Osteoblast (primary cell): ENCODE data around the gene CELA1. TPM values are rescaled to one million over a fixed set of nuclear protein-coding genes. Genes with fewer than 3 reads are reported as not detected.
A peak's percentile ranks its signal among the peaks of the same experiment; 100 is the strongest.

ENCODE experiments used
- DNase-seq: peaks from one replicate; pipeline ENCODE4 v3.0.0; 2011; ENCODE audit warnings: low spot score, mixed read lengths; ENCODE audit not compliant: insufficient read length; ENCODE audit errors: missing footprints
- H2AFZ ChIP-seq: 2 replicates; pipeline ENCODE4 v1.6.0; 2011; ENCODE audit warnings: mild to moderate bottlenecking, low read length
- H3K27ac ChIP-seq: 2 replicates; pipeline ENCODE4 v1.5.1; 2011; ENCODE audit warnings: mild to moderate bottlenecking, low read depth, low read length, moderate library complexity
- H3K27me3 ChIP-seq: 2 replicates; pipeline ENCODE4 v1.6.0; 2012; ENCODE audit warnings: mild to moderate bottlenecking, control low read depth, inconsistent platforms, low read length, moderate library complexity; ENCODE audit not compliant: insufficient read depth
- H3K36me3 ChIP-seq: 2 replicates; pipeline ENCODE4 v1.5.1; 2011; ENCODE audit warnings: mild to moderate bottlenecking, low read length, control low read depth, moderate library complexity; ENCODE audit not compliant: insufficient read depth
- H3K4me1 ChIP-seq: 2 replicates; pipeline ENCODE4 v1.5.1; 2011; ENCODE audit warnings: mild to moderate bottlenecking, low read length, control low read depth, moderate library complexity; ENCODE audit not compliant: insufficient read depth
- H3K4me2 ChIP-seq: 2 replicates; pipeline ENCODE4 v1.6.0; 2011; ENCODE audit warnings: mild to moderate bottlenecking, low read length; ENCODE audit not compliant: insufficient read depth
- H3K4me3 ChIP-seq: fragments of 200-600 bp; sonication (generic); 3 replicates; pipeline ENCODE4 v1.5.1; 2012; ENCODE audit warnings: mild to moderate bottlenecking, low read length, inconsistent platforms; ENCODE audit not compliant: insufficient read depth
- H3K79me2 ChIP-seq: 2 replicates; pipeline ENCODE4 v1.6.0; 2012; ENCODE audit warnings: mild to moderate bottlenecking, low read length, control low read depth, inconsistent platforms; ENCODE audit not compliant: insufficient read depth
- H3K9me3 ChIP-seq: 2 replicates; pipeline ENCODE4 v1.5.1; 2011; ENCODE audit warnings: low read depth, low read length, control low read depth
- H4K20me1 ChIP-seq: 2 replicates; pipeline ENCODE4 v1.6.0; 2012; ENCODE audit warnings: mild to moderate bottlenecking, low read length, control low read depth; ENCODE audit not compliant: insufficient read depth
- total RNA-seq: library from RNA; depleted of rRNA; stranded (reverse); fragments of >200 nt; gene quantifications from 2 replicates; pipeline ENCODE4 v1.2.3, GENCODE V29; 2012
- TF ChIP-seq, protein P1 (sequence below): IDR thresholded peaks from 2 replicates; pipeline ENCODE4 v1.5.1; 2011; ENCODE audit warnings: mild to moderate bottlenecking, low read depth, low read length, moderate library complexity; ENCODE audit errors: extremely low read depth

CELA1 gene
- total RNA-seq, 1 donor = not detected

DNA sequence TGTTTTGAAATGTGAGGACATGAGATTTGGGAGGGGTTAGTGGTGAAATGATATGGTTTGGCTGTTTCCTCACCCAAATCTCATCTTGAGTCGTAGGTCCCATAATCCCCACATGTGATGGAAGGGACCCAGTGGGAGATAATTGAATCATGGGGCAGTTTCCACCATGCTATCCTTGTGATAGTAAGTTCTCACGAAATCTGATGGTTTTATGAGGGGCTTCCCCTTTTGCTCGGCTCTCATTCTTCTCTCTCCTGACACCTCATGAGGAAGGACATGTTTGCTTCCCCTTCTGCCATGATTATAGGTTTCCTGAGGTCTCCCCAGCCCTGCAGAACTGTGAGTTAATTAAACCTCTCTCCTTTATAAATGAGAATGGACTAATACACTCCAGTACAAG lies 26.7 kb upstream of the CELA1 start:
- H3K9me3 ChIP-seq = no peaks in the 10 kb centered on the region
- peaks cover 30% of the 10 kb centered on the region for H3K4me1 ChIP-seq
- no peak overlapping the region for H3K4me3 ChIP-seq
- H4K20me1 ChIP-seq = no peaks in the 10 kb centered on the region
- no peaks in the 10 kb centered on the region for H3K36me3 ChIP-seq
- H3K4me2 ChIP-seq = no peak overlapping the region
- no peak overlapping the region for H2AFZ ChIP-seq
- no peak for DNase-seq
- TF ChIP-seq, protein P1, sequence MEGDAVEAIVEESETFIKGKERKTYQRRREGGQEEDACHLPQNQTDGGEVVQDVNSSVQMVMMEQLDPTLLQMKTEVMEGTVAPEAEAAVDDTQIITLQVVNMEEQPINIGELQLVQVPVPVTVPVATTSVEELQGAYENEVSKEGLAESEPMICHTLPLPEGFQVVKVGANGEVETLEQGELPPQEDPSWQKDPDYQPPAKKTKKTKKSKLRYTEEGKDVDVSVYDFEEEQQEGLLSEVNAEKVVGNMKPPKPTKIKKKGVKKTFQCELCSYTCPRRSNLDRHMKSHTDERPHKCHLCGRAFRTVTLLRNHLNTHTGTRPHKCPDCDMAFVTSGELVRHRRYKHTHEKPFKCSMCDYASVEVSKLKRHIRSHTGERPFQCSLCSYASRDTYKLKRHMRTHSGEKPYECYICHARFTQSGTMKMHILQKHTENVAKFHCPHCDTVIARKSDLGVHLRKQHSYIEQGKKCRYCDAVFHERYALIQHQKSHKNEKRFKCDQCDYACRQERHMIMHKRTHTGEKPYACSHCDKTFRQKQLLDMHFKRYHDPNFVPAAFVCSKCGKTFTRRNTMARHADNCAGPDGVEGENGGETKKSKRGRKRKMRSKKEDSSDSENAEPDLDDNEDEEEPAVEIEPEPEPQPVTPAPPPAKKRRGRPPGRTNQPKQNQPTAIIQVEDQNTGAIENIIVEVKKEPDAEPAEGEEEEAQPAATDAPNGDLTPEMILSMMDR = no peak
- no peak overlapping the region for H3K27ac ChIP-seq
- H3K79me2 ChIP-seq = no peaks in the 10 kb centered on the region
- no peaks in the 10 kb centered on the region for H3K27me3 ChIP-seq

- Histone ChIP-seq H3K9me3 (no peaks in the 10 kb centered on the region), H3K27ac (peak overlapping the region; percentile 68), H3K4me1 (peaks cover 30% of the 10 kb centered on the region), H3K27me3 (no peaks in the 10 kb centered on the region), H3K36me3 (no peaks in the 10 kb centered on the region), H3K4me3 (no peak overlapping the region), H4K20me1 (no peaks in the 10 kb centered on the region), H3K79me2 (no peaks in the 10 kb centered on the region), H3K4me2 (peak overlapping the region; percentile 49), H2AFZ (peak overlapping the region; percentile 64)
- TF ChIP-seq, protein P1 = no peak
- no peak for DNase-seq
Measured at GRCh38 chr12:51372021-51372420, 25.5 kb upstream of the CELA1 start.

DNA sequence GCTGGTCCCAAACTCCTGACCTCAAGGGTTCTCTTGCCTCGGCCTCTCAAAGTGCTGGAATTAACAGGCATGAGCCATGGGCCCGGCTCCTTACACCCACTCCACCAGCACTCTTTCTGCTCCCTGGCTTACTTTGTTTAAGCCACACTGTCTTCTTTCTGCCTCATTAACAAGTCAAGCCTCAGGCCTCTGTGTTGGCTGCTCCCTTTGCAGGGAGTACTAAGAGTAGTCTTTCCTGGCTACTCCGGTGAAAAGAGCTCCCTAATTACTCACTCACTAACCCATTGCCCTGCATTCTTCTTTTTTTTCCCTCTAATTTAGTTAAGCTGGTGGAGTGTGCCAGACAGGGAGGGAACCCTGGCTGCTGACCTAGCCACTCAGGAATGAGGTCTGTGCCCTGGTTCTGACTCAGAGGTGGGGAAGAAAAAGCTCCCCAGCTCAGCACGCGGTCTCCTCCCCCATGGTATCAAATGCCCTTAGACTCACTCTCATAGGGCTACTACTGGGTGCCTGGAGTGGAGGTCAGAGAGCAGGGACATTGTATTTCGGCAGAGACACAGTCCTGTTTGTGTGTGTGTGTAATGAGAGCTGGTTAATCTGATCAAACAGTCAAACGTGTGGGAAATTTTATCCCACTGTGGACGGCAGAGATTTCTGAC lies 24.9 kb upstream of the CELA1 start:
- H4K20me1 ChIP-seq = no peaks in the 10 kb centered on the region
- H3K4me1 ChIP-seq = peaks cover 30% of the 10 kb centered on the region
- peak overlapping the region; percentile 68 for H3K27ac ChIP-seq
- no peak overlapping the region for H3K4me3 ChIP-seq
- TF ChIP-seq, protein P1 = no peak
- H3K9me3 ChIP-seq = no peaks in the 10 kb centered on the region
- H2AFZ ChIP-seq = peak overlapping the region; percentile 78
- H3K79me2 ChIP-seq = no peaks in the 10 kb centered on the region
- peak overlapping the region; percentile 49 for H3K4me2 ChIP-seq
- H3K27me3 ChIP-seq = no peaks in the 10 kb centered on the region
- H3K36me3 ChIP-seq = no peaks in the 10 kb centered on the region
- peak; percentile 98 for DNase-seq

DNA sequence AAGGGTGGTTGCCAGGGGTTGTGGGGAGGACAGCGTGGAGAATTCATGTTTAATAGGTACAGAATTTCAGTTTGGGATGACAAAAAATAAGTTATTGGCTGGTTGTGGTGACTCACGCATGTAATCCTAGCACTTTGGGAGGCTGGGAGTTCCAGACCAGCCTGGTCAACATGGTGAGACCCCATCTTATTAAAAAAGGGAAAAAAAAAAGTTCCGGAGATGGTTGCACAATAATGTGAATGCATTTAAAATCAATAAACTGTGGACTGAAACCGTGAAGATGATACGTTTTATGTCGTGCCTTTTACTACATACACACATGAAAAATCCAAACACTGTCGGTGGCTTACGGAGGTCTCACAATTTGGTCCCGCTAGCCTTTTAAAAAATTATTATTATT lies 24.2 kb upstream of the CELA1 start:
- Histone ChIP-seq H3K4me2 (no peak overlapping the region), H3K27me3 (no peaks in the 10 kb centered on the region), H4K20me1 (no peaks in the 10 kb centered on the region), H3K9me3 (no peaks in the 10 kb centered on the region), H3K36me3 (no peaks in the 10 kb centered on the region), H2AFZ (no peak overlapping the region), H3K4me1 (peaks cover 30% of the 10 kb centered on the region), H3K79me2 (no peaks in the 10 kb centered on the region), H3K4me3 (no peak overlapping the region), H3K27ac (no peak overlapping the region)
- TF ChIP-seq, protein P1 = no peak
- no peak for DNase-seq
